Sciatic nerve (tissue), 2 donors: ENCODE measurements around the gene ASPRV1. TPM values are rescaled to one million over a fixed set of nuclear protein-coding genes. Genes with fewer than 3 reads are reported as not detected.

Experiments used
- ATAC-seq: fragments of 200-7000 bp; cut with Tn5 transposase; one replicate; pipeline ENCODE4 v1.9.1; 2020; ENCODE audit warnings: mild to moderate bottlenecking, moderate library complexity
- DNase-seq: peaks from one replicate; pipeline ENCODE4 v3.0.0-alpha.2; 2020; ENCODE audit warnings: low spot score
- intact Hi-C: fragments of 100-400 bp; cut with DNase I; formaldehyde crosslinking; loops from one replicate; pipeline ENCODE4 v1.14.2; 2022
- total RNA-seq: library from RNA; stranded (reverse); fragmentation: NEBNext Ultra II Directional; extraction: Animal tissue kit (Norgen Biotek cat#: 25700); gene quantifications from one replicate; pipeline ENCODE4 v1.2.1, GENCODE V29; 2021
- donor health status: DM: no; HTN: no; CAD: no.
- donor health status: DM: no; HTN: no; CAD: no.

Gene ASPRV1
- total RNA-seq, 1 donor from 2014 or later, result 5.6 TPM

DNA sequence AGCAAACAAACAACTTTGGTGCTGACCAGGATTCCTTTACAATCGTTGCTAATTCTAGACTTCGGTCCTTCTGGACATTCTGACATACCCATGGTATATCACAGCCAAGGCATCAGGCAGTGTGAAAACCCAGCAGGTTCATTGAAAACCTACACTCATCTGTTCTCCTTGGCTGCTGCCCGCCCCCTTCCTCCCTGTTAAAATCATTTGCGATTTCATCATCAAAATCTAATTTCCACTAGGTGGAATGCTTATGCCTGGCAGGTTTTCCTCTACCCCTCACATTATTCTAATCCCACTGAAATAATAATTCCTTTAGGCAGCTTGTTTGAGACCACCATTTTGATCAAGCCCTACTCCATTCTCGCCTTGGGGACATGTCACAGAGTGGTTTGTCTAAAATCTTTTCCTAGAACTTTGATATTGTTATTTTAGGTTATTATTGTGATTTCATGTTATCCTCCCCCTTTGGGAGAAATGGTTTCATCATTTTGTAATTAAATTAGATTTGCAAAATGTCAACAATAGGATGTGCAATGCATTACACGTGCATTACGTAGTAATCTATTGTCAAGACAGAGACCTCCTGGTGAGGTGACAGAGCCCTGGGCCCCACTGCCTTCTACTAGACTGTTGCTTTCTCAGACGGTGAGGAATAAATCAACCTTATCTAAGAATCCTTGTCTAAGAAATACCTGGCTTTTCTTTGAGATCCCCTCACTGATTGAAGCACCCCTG, 31.0 kb upstream of the ASPRV1 start:
- ATAC-seq, result no peak
- intact Hi-C loops, result no loop called here

GRCh38 chr2:69989441-69990105, 28.1 kb upstream of the ASPRV1 start:
- intact Hi-C loops, result no loop called here
- DNase-seq (no peak), ATAC-seq (no peak)

More for the DNA sequence above, 31.0 kb upstream of the ASPRV1 start:
- no peak for DNase-seq

- no peak for ATAC-seq
- DNase-seq, result no peak
Observed at GRCh38 chr2:69989009-69989408, 27.6 kb upstream of the ASPRV1 start.

DNA sequence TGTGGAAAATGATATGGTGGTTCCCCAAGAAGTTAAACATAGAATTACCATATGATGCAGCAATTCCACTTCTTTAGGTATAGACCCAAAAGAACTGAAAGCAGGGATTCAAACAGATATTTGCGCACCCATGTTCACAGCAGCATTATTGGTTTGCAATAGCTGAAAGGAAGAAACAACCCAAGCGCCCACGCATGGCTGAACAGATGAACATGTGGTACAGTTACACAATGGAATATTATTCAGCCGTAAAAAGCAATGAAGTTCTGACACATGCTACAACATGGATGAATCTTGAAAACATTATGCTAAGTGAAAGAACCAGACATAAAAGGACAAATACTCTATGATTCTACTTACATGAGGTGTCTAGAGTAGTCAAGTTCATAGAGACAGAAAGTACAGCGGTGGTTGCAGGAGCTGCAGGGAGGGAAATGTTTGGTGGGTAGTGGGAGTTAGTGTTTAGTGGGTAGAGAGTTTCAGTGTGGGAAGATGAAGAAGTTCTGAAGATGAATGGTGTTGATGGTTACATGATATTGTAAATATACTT, 26.7 kb upstream of the ASPRV1 start:
- DNase-seq, result no peak
- intact Hi-C loops, result no loop called here
- no peak for ATAC-seq

More at GRCh38 chr2:69989009-69989408, 27.6 kb upstream of the ASPRV1 start:
- intact Hi-C loops, result no loop called here

- ATAC-seq, result no peak
- intact Hi-C loops, result no loop called here
Observed at GRCh38 chr2:69986691-69987090, 25.3 kb upstream of the ASPRV1 start.

GRCh38 chr2:69985688-69986087, 24.3 kb upstream of the ASPRV1 start:
- ATAC-seq (peak; percentile 71), DNase-seq (peak; percentile 68)

More at GRCh38 chr2:69986691-69987090, 25.3 kb upstream of the ASPRV1 start:
- no peak for DNase-seq

DNA sequence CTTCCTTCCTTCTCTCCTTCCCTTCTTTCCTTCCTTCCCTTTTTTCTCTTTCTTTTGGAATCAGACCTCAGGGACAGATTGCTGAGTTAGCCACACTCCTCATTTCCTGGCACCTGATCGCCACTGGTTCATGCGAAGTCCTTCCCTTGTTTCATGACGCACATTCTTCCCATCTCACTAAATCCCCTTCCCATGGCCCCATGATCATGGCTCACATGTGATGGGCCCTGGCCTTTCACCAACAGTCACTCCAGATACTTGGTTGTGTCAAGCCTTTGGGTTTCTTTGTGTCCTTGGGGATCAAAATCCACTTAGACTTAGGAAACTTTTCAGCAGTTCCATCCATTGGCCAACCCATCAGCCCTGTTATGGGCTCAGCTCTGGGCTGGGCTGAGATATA, 23.8 kb upstream of the ASPRV1 start:
- DNase-seq, result no peak
- intact Hi-C loops, result no loop called here
- ATAC-seq, result no peak

More at GRCh38 chr2:69985688-69986087, 24.3 kb upstream of the ASPRV1 start:
- intact Hi-C loops, result no loop called here

DNA sequence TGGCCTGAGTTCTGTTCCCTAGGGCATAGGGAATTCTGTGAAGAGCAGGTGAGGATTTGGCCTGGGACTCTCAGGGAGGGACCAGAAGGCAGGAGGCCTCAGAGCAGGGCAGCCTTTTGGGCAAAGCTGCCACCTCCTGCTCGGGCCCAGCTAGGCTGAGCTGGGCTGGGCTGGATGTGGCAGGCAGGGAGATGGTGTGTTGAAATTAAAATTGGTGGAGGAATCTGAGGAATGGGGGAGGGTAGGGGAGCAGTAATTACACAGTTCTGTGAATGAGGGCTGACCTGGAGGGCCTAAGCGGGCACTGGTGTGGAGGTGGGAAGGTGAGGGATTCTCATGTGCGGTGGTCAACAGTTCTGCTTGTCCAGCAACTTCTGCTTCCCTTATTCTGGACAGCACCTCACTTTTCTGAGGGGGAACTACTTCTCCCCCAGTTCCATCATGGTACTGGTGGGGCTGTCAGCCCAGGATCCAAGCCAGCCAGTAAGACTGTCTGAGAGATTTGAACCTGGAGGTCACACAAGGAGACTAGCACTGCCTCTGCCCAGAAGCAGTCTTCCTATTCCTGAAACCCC, 22.0 kb upstream of the ASPRV1 start:
- intact Hi-C loops, result no loop called here
- no peak for ATAC-seq
- no peak for DNase-seq

- ATAC-seq (peak; percentile 41), DNase-seq (no peak)
- intact Hi-C loops, result no loop called here
Observed at GRCh38 chr2:69979902-69980807, 18.7 kb upstream of the ASPRV1 start.

- no peak for DNase-seq
- intact Hi-C loops, result no loop called here
- ATAC-seq, result no peak
Observed at GRCh38 chr2:69977906-69978482, 16.6 kb upstream of the ASPRV1 start.

DNA sequence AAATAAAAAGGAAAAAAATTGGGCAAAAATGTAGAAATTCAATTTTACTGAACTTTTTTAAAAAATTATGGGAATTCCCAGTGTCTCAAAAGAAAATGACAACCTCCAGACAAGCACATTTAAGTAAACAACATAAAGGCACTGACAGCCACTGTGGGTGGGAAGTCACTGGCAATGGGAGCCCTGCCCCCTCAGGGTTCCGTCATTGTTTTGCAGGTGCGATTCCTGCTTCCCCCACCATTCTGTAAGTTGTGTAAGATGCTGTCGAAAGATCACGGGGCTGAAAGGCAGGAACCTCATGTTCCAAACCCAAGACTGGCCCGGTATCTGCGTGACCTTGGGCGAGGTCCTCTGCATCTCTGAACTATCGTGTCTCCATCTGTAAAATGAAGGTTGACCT, 15.8 kb upstream of the ASPRV1 start:
- intact Hi-C loops, result no loop called here
- ATAC-seq (no peak), DNase-seq (no peak)

- DNase-seq, result no peak
- intact Hi-C loops, result no loop called here
- ATAC-seq, result peak; percentile 38
Observed at GRCh38 chr2:69975853-69976462, 14.5 kb upstream of the ASPRV1 start.

DNA sequence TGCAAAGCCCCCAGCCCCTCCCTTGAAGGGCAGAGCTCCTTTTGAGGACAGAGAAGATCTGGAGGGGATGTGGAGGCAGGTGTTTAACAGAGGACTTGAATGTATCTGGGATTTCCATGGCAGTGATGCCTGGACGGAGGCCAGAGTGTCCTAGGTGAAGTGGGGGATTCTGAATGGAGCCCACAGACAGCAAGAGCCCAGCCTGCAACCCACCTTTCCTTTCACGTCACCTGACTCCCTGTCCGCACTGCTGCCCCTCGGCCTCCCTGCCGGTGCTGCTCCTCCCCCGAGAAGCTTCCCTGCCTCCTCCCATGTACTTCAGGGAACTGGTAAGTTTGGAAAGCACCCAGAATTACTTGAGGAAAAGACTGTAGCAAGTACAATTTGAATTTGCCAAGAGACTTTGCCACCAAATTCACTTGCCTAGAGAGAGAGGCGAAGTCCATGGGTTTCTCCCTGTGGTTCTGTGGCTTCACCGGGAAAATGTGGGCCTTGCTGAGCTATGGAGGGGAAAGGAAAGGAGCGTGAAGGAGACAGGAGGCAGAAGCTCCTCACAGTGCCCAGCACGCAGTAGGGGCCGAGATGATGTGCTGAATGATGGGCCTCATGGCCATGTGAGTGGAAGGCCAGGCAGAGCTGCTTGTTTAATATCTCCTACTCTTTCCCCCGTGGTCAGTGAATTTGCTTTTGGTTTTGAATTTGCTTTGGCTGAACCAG, 13.9 kb upstream of the ASPRV1 start:
- DNase-seq (no peak), ATAC-seq (no peak)
- intact Hi-C loops, result no loop called here

- intact Hi-C loops, result no loop called here
- DNase-seq (no peak), ATAC-seq (no peak)
Observed at GRCh38 chr2:69973335-69973735, 11.9 kb upstream of the ASPRV1 start.

DNA sequence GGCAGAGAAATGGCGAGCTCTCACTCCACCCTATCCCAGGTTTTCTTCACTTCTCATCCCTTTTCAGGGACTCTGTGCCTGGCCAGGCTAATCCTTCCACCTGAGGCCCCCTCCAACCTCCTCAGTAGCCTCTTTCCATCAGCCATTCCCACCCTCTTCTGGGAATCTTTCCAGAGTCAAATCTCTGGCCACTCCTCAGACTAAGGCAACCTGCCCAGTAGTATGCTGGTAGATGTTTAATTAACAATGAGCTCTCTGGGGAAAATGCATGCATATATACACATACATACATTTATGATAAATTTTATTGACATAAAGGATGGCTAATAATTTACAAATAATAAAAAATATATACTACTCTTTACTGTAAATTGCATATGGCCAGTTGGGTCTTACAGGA, 11.4 kb upstream of the ASPRV1 start:
- DNase-seq (no peak), ATAC-seq (no peak)
- intact Hi-C loops, result no loop called here

GRCh38 chr2:69969991-69970390, 8.6 kb upstream of the ASPRV1 start:
- ATAC-seq (no peak), DNase-seq (no peak)
- intact Hi-C loops, result no loop called here

DNA sequence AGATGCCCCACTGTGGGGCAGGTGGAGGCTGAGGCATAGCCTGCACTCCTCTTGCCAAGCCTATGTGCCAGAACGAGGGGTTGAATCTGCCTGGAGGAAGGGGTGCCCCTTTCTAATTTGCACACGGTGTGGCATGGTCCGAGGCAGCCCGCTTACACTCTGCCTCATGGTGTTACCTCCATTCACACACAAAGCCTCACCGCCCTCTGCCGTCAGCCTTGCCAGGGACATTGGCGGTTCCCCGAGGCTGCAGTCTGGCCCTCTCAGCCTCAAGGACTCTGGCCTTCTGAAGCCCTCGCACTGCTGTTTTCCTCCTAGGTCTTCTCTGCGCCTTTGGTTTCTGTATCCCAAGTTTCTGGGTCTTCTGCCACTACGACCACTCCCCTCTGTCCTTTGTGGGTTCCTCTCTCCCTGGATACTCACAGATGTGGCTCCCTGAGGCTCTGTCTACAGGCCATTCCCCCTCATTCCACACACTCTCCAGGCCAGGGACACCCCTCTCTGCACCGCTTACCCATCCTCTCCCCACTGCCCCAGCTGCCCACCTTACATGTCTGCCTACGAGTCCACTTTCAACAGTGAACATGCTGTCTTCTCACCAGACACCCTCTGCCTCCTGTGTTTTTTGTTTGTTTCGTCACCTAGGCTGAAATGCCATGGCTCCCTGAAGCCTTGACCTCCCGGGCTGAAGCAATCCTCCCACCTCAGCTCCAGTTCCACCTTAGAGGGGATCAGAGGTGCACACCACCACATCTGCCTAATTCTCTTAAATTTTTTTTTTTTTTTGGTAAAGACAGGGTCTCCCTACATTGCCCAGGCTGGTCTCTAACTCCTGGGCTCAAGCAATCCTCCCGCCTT, 7.9 kb upstream of the ASPRV1 start:
- intact Hi-C loops, result no loop called here
- ATAC-seq (peak; percentile 22), DNase-seq (no peak)
